PFSK-1 (cell line): ENCODE measurements around the gene COL11A2.

Experiments
- REST ChIP-seq, 2 experiments: IDR thresholded peaks; 2 replicates each; pipeline versions ENCODE4 v1.6.1 to v1.8.0; 2011 to 2012; ENCODE audit warnings: low read depth in 2 of 2, low read length in 2 of 2, control low read depth in 1 of 2, inconsistent platforms in 1 of 2, mild to moderate bottlenecking in 1 of 2, moderate library complexity in 1 of 2; ENCODE audit not compliant: insufficient read depth in 1 of 2
- SIN3A ChIP-seq: IDR thresholded peaks from 2 replicates; pipeline ENCODE4 v1.6.1; 2012; ENCODE audit warnings: mild to moderate bottlenecking, low read length, moderate library complexity, borderline replicate concordance; ENCODE audit not compliant: insufficient read depth
- TAF1 ChIP-seq: IDR thresholded peaks from 2 replicates; pipeline ENCODE4 v1.6.1; 2012; ENCODE audit warnings: low read length, control low read depth, borderline replicate concordance; ENCODE audit not compliant: insufficient read depth

- TF ChIP-seq REST (IDR thresholded peaks at IDR 0.05; ENCODE audit: insufficient read depth in 1 of 2, low read depth in 2 of 2, low read length in 2 of 2) (0 out of 4 replicates have a peak, but pooled peaks of 1 of the 2 experiments have one; percentile 29), SIN3A (no peak), TAF1 (peak; percentile 80)
Measured at GRCh38 chr6:33208091-33208967, 16.1 kb upstream of the COL11A2 start, which contains the start of gene RING1.
